HG02981 (cell line): ENCODE measurements around the gene ANKIB1.
A peak's percentile ranks its signal among the peaks of the same experiment; 100 is the strongest.

ENCODE experiments used
- ATAC-seq: cut with Tn5 transposase; IDR thresholded peaks from one replicate; pipeline ENCODE4 v1.9.1; 2021; ENCODE audit warnings: mild to moderate bottlenecking, moderate library complexity; ENCODE audit not compliant: unreplicated experiment

Gene ANKIB1

GRCh38 chr7:92446869-92447344 is 201.1 kb downstream of the ANKIB1 start:
- ATAC-seq, result no peak

- ATAC-seq, result peak; percentile 88
Observed at GRCh38 chr7:92447345-92448204, 201.8 kb downstream of the ANKIB1 start, which contains the start of gene GATAD1. Gene GATAD1, plus strand, starts transcription at chr7:92447482. Its CDS starts 248 bp downstream, at chr7:92447730.

GRCh38 chr7:92448205-92448747 is 202.5 kb downstream of the ANKIB1 start:
- peak; percentile 38 for ATAC-seq
